Brain microvascular endothelial cell (primary cell): ENCODE results near the gene FBLN5.
A peak's percentile ranks its signal among the peaks of the same experiment; 100 is the strongest.

Source experiments
- DNase-seq: peaks from one replicate; pipeline ENCODE4 v3.0.0-alpha.2; 2020
- H3K27ac ChIP-seq: fragments of 250-450 bp; sonication (Bioruptor Pico); 2 replicates; pipeline ENCODE4 v1.5.1; 2020; ENCODE audit warnings: mild to moderate bottlenecking, moderate library complexity
- H3K27me3 ChIP-seq: fragments of 250-450 bp; sonication (Bioruptor Pico); replicated peaks from 2 replicates; pipeline ENCODE4 v1.5.1; 2020; ENCODE audit warnings: mild to moderate bottlenecking
- H3K36me3 ChIP-seq: fragments of 250-450 bp; sonication (Bioruptor Pico); replicated peaks from 2 replicates; pipeline ENCODE4 v1.5.1; 2020; ENCODE audit warnings: mild to moderate bottlenecking
- H3K4me3 ChIP-seq: 2 replicates; pipeline ENCODE4 v1.5.1; 2011; ENCODE audit warnings: low read depth, mild to moderate bottlenecking, control low read depth, low read length, moderate library complexity
- CTCF ChIP-seq: IDR thresholded peaks from 2 replicates; pipeline ENCODE4 v1.5.1; 2011; ENCODE audit warnings: low read depth, mild to moderate bottlenecking, moderate library complexity, low read length, control low read depth, inconsistent platforms; ENCODE audit errors: missing control alignments
- in situ Hi-C: cut with HindIII; loops from 2 replicates; pipeline ENCODE4 v1.10.0; 2017; ENCODE audit warnings: low sequenced_read_pairs, low pct_ligation_motif_present

FBLN5 gene

GRCh38 chr14:91956616-91957015 lies 9.1 kb upstream of the FBLN5 start:
- no peak overlapping the region for H3K27ac ChIP-seq
- DNase-seq: no peak
- no peak overlapping the region for H3K4me3 ChIP-seq
- no peaks in the 10 kb centered on the region for H3K27me3 ChIP-seq
- no peaks in the 10 kb centered on the region for H3K36me3 ChIP-seq
- TF ChIP-seq CTCF: no peak
- in situ Hi-C loops: no loop called here

GRCh38 chr14:91955168-91955567 lies 7.7 kb upstream of the FBLN5 start:
- no peak for DNase-seq
- no peak for TF ChIP-seq CTCF
- no peak overlapping the region for H3K4me3 ChIP-seq
- no peaks in the 10 kb centered on the region for H3K27me3 ChIP-seq
- no peaks in the 10 kb centered on the region for H3K36me3 ChIP-seq
- in situ Hi-C loops: no loop called here
- no peak overlapping the region for H3K27ac ChIP-seq

DNA sequence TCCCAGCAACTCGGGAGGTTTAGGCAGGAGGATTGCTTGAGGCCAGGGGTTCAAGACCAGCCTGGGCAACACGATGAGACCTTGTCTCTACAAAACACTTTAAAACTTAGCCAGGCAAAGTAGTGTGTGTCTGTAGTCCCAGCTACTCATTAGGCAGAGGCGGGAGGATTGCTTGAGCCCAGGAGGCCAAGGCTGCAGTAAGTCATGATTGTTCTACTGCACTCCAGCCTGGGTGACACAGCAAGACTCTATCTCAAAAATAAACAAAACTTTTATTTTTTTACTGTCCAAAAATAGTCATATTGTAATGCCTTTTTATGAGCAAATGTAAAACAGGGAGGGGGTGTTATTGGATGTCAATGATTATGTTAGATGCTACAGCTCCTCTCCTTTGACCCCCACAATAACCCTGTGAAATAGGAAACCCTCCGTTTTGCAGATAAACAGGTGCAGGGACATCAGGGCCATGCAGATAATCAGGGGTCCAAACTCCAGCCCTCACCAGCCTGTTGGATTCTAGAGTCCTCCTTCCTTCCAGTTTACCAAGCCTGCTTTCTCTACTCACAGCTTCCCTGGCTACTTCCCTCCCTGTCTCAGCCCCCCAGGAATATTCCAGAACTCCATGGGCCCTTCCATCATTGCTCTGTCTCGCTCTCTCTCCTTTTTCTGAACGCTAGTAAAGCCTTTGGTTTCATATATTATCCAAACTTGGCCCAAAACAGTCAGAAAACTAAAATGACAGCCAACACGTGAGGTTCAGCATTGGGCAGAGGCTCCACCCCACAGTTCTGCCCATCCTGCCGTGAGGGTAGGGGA lies 5.9 kb upstream of the FBLN5 start:
- no peaks in the 10 kb centered on the region for H3K36me3 ChIP-seq
- H3K27me3 ChIP-seq: no peaks in the 10 kb centered on the region
- in situ Hi-C loops: no loop called here
- no peak for TF ChIP-seq CTCF
- no peak overlapping the region for H3K27ac ChIP-seq
- H3K4me3 ChIP-seq: no peak overlapping the region
- peak; percentile 46 for DNase-seq

DNA sequence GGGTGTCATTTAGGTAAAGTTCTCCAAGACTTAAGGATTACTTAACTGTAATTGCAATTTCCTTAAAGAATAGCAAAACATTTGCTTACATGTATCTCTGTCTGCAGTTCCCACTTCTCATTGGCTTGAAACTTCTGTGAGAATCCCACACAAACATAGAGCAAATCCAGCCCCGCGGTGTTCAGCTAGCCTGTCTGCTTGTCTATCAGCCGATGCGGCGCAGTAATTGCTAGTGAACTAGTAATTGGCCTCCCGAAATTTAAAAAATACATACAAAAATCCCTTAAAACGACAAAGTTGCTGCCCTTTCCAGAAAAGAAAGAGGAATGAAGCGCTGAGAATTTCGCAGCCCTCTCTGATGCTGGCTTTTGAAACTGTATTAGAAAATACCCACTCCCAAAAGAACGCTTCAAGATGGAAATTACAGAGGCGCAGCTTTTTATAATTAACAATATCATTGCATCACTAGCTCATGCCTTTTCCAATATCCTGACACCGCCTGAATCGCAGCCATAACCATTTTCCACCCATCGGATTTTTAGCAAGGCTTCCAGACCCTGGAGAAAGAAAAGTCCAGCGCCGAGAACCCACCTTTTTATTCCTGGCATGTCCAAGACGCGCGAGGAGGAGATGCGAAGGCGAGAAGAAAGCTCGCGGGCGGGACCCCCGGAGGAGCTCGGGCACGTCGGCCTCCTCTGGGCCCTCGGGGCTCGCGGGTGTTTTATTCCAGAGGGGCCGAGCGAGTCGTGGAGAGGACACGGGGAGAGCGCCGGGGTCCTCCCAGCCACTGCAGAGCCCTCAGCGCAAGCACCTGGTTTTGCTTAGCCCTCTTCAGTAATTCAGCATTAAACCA lies 646 bp downstream of the FBLN5 start:
- Histone ChIP-seq H3K36me3 (no peaks in the 10 kb centered on the region), H3K4me3 (peak overlapping the region; percentile 56), H3K27me3 (peaks cover 5% of the 10 kb centered on the region), H3K27ac (no peak overlapping the region)
- TF ChIP-seq CTCF: no peak
- in situ Hi-C loops: no loop called here
- no peak for DNase-seq

DNA sequence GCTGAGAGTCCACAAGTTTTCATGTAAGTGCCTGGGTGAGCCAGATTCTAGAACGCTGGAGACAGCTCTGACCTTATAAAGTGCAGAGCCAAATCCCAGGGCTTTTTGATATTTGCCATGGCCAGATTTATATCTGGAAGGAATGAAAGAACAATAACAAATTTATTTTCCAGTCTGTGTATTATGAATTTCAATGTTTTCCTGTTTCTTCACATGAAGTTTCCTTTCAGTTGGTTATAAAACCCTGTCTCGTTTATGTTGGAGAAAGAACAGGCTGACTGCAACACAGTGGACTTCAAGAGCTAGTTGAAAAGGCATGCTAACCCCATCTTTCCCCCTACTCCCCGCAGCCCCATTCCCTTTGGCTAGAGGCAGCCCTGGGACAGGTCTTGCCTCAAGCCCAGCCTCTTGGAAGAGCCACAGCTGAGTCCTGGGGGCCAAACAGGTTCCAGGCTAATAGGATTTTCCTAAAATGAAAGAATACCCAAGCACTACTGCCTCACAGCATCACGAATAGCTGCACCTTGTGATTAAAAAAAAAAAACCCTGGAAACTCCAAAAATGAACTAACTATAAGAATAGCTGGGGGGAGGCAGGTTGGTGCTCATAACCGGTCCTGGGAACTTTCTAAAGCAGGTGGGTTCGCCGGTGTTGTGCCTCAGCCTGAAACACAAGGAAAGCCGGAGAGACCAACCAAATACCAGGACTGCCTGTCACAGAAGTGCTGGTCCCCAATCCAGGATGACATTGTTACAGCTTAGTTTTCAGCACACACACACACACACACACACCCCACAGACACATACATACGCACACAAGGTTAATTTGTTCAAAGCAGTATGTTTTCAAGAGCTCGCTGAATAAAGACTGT lies 1.5 kb downstream of the FBLN5 start:
- Histone ChIP-seq H3K27ac (no peak overlapping the region), H3K4me3 (peak overlapping the region; percentile 56), H3K36me3 (no peaks in the 10 kb centered on the region), H3K27me3 (peaks cover 5% of the 10 kb centered on the region)
- TF ChIP-seq CTCF: no peak
- in situ Hi-C loops: no loop called here
- no peak for DNase-seq
